Gastrocnemius medialis (tissue), 4 donors: ENCODE results near the gene CLDN20. TPM values are rescaled to one million over a fixed set of nuclear protein-coding genes. Genes with fewer than 3 reads are reported as not detected.

Experiments used
- ATAC-seq, 2 donors: fragments of 150-250 bp; one replicate each; pipeline ENCODE4 v1.9.1; 2016
- DNase-seq, 2 donors: peaks; one replicate each; pipeline ENCODE4 v3.0.0-alpha.2; 2019
- H3K27ac ChIP-seq, 4 donors: fragments of 200-600 bp; sonication (generic); 1 replicate in 1 of 4; 2 replicates in 3 of 4; pipeline ENCODE4 v1.5.1; 2016 to 2018; ENCODE audit warnings: mild to moderate bottlenecking in 2 of 4, moderate library complexity in 1 of 4
- H3K27me3 ChIP-seq, 3 donors: fragments of 200-600 bp; sonication (generic) in 2 of 3; 1 replicate in 1 of 3; 2 replicates in 2 of 3; pipeline versions ENCODE4 v1.5.1 to v1.6.0; 2016 to 2019; ENCODE audit warnings: mild to moderate bottlenecking in 1 of 3, moderate library complexity in 1 of 3
- H3K36me3 ChIP-seq, 2 donors: fragments of 200-600 bp; sonication (generic) in 1 of 2; one replicate each; pipeline ENCODE4 v1.5.1; 2017 to 2018
- H3K4me1 ChIP-seq, 2 donors: fragments of 200-600 bp; sonication (generic) in 1 of 2; one replicate each; pipeline ENCODE4 v1.5.1; 2016 to 2017; ENCODE audit warnings: mild to moderate bottlenecking in 2 of 2
- H3K4me3 ChIP-seq, 4 donors: fragments of 200-600 bp; sonication (generic) in 3 of 4; 1 replicate in 1 of 4; 2 replicates in 3 of 4; pipeline ENCODE4 v1.5.1; 2016 to 2019; ENCODE audit warnings: mild to moderate bottlenecking in 2 of 4
- H3K9me3 ChIP-seq, 3 donors: fragments of 200-600 bp; sonication (generic) in 2 of 3; 1 replicate in 1 of 3; 2 replicates in 2 of 3; pipeline ENCODE4 v1.5.1; 2016 to 2019
- POLR2A ChIP-seq, 2 donors: fragments of 450-650 bp; IDR thresholded peaks; one replicate each; pipeline ENCODE4 v1.6.1; 2017; ENCODE audit warnings: antibody characterized with exemption in 2 of 2, mild to moderate bottlenecking in 2 of 2, moderate library complexity in 2 of 2
- in situ Hi-C, 4 donors: fragments of 200-750 bp; cut with MboI; loops; one replicate each; pipeline versions ENCODE4 v1.15.0 to v1.8.0; 2017; ENCODE audit warnings: low sequenced_read_pairs in 4 of 4
- intact Hi-C: fragments of 100-400 bp; cut with DNase I; formaldehyde crosslinking; loops from one replicate; pipeline ENCODE4 v1.15.1; 2023; ENCODE audit warnings: low total_unique reads
- total RNA-seq, 4 donors: library from RNA; depleted of rRNA; stranded (reverse); fragments of >200 nt; gene quantifications; one replicate each; pipeline versions ENCODE4 v1.1.0 to v1.2.3, GENCODE V29; 2016
- TF ChIP-seq, protein P1 (sequence below), 5 experiments: fragments of 450-650 bp in 3 of 5; fragments of 200-600 bp in 2 of 5; sonication (generic) in 2 of 5; IDR thresholded peaks in 4 of 5; conservative IDR thresholded peaks in 1 of 5; 1 replicate in 4 of 5; 2 replicates in 1 of 5; pipeline ENCODE4 v1.5.1; 2016 to 2019; ENCODE audit warnings: antibody characterized with exemption in 5 of 5, mild to moderate bottlenecking in 3 of 5, moderate library complexity in 3 of 5

Gene CLDN20
- total RNA-seq, 4 donors from 2014 or later: not detected

DNA sequence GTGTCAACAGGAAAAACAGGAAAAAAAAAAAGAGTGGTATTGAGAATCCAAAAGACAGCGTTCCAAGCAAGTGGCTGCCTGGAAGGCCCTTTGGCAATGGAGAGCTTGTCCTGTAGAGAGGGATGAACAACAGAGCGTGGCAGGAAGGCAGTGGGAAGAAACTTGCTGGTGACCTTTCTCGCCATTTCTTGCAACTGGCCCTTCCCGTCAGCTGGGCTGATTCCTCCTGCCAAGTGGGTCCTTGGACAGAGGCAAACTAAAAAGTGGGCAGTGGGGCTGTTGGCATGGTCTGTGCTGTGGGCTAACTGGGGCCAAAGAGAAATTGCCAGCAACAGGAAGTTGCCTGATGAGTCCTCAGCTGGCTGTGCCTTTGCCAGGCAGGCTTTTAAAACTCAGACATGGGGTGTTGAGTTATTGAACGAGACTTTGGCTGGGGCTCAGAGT lies 43.9 kb upstream of the CLDN20 start:
- Histone ChIP-seq H3K9me3 (no peaks in the 10 kb centered on the region), H3K4me3 (no peak overlapping the region), H3K27me3 (no peaks in the 10 kb centered on the region), H3K36me3 (no peaks in the 10 kb centered on the region), H3K27ac (no peak overlapping the region), H3K4me1 (no peaks in the 10 kb centered on the region)
- in situ Hi-C loops: no loop called here
- TF ChIP-seq, protein P1, sequence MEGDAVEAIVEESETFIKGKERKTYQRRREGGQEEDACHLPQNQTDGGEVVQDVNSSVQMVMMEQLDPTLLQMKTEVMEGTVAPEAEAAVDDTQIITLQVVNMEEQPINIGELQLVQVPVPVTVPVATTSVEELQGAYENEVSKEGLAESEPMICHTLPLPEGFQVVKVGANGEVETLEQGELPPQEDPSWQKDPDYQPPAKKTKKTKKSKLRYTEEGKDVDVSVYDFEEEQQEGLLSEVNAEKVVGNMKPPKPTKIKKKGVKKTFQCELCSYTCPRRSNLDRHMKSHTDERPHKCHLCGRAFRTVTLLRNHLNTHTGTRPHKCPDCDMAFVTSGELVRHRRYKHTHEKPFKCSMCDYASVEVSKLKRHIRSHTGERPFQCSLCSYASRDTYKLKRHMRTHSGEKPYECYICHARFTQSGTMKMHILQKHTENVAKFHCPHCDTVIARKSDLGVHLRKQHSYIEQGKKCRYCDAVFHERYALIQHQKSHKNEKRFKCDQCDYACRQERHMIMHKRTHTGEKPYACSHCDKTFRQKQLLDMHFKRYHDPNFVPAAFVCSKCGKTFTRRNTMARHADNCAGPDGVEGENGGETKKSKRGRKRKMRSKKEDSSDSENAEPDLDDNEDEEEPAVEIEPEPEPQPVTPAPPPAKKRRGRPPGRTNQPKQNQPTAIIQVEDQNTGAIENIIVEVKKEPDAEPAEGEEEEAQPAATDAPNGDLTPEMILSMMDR (IDR thresholded peaks at IDR 0.05 in 4 of 5, conservative IDR thresholded peaks at IDR 0.05 in 1 of 5): no peak
- no peak for TF ChIP-seq POLR2A (IDR thresholded peaks at IDR 0.05)
- intact Hi-C loops: no loop called here
- DNase-seq (no peak), ATAC-seq (no peak)

DNA sequence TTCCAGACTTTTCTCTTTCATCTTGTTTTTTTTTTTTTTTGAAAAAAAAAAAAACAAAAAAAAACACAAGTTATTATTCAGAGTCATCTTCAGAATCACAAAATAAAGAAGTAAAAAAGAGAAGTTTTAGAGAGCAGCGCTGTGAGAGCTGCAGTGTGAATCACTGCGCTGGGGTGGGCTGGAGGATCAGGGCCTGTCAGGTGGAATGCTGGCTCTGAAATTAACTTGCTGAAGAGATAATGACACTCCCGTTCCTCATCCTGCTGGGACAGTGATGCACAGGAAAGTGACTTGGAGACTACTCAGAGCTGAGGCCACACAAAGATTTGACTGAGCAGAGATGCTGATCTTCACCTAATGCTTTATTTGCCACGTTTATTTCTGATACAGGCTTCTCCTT lies 42.7 kb upstream of the CLDN20 start:
- DNase-seq: no peak
- in situ Hi-C loops: no loop called here
- H3K27ac ChIP-seq: no peak overlapping the region
- ATAC-seq: no peak
- H3K27me3 ChIP-seq: no peaks in the 10 kb centered on the region
- H3K36me3 ChIP-seq: no peaks in the 10 kb centered on the region
- TF ChIP-seq, protein P1 (IDR thresholded peaks at IDR 0.05 in 4 of 5, conservative IDR thresholded peaks at IDR 0.05 in 1 of 5): no peak
- H3K4me3 ChIP-seq: no peak overlapping the region
- no peaks in the 10 kb centered on the region for H3K4me1 ChIP-seq
- intact Hi-C loops: no loop called here
- no peaks in the 10 kb centered on the region for H3K9me3 ChIP-seq

DNA sequence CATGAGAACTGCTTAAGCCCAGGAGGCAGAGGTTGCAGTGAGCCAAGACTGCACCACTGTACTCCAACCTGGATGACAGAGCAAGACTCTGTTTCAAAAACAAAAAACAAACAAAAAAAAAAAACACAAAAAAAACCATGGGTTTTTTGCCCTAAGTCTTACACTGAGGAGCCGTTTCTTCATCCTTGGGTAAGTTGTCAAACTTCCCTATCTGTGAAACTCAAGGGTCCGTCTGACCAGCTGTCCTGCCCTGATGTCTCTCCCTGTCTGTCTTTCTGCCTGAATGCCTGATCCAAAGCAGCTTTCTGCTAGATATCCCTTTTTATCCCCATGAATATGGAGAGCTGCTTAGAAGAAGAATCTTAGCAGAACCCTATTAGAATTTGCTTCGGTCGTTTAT lies 41.3 kb upstream of the CLDN20 start:
- Histone ChIP-seq H3K9me3 (no peaks in the 10 kb centered on the region), H3K27me3 (no peaks in the 10 kb centered on the region), H3K27ac (no peak overlapping the region), H3K4me3 (no peak overlapping the region), H3K4me1 (no peaks in the 10 kb centered on the region), H3K36me3 (no peaks in the 10 kb centered on the region)
- TF ChIP-seq, protein P1 (IDR thresholded peaks at IDR 0.05 in 4 of 5, conservative IDR thresholded peaks at IDR 0.05 in 1 of 5): no peak
- no peak for TF ChIP-seq POLR2A (IDR thresholded peaks at IDR 0.05)
- intact Hi-C loops: no loop called here
- no peak for ATAC-seq
- in situ Hi-C loops: no loop called here
- no peak for DNase-seq

DNA sequence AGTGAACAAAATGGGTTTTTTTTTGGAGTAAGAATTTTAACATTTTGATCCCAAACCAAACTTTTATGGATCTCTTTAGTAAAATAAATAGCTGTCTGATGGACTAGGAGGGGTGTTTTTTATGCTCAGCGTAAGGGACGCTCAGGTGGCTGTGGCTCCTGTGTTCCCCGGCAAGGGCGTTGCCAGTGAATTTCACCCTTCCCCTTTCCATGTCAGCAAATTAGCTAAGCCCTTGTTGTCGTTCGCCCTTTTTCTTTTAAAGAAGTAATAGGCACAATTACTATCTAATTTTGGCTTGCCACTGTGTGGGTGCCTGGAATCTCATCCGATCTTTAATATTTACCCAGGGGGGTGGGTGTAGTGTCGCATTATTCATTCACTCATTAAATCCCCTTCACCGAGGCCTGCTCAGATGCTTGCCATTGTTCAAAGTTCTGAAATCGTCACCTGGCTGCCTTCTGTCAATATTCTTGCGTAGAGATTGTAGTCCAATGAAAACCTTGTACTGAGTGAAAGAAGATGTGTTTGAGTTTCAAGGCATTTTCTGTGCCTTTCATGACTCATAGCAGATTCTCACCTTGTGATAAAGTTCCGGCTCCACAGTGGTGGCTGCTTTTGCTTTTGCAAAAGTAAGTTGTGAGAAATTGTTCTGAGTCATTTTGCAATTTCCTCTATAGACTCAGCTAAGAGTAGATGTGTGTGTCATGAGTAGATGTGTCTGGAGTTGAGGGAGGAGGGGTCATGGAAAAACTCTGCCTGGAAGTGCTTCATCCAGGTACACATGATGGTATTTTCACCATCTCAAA lies 40.0 kb upstream of the CLDN20 start:
- Histone ChIP-seq H3K4me3 (no peak overlapping the region), H3K27me3 (no peaks in the 10 kb centered on the region), H3K36me3 (no peaks in the 10 kb centered on the region), H3K9me3 (no peaks in the 10 kb centered on the region), H3K4me1 (peaks cover 0 to 4% of the 10 kb centered on the region in 2 donors), H3K27ac (no peak overlapping the region)
- DNase-seq (no peak), ATAC-seq (no peak)
- intact Hi-C loops: no loop called here
- in situ Hi-C loops: no loop called here
- TF ChIP-seq POLR2A (IDR thresholded peaks at IDR 0.05): no peak
- TF ChIP-seq, protein P1 (IDR thresholded peaks at IDR 0.05 in 4 of 5, conservative IDR thresholded peaks at IDR 0.05 in 1 of 5): no peak
